Measurements from ENCODE around the gene SETX.

The SETX gene

DNA sequence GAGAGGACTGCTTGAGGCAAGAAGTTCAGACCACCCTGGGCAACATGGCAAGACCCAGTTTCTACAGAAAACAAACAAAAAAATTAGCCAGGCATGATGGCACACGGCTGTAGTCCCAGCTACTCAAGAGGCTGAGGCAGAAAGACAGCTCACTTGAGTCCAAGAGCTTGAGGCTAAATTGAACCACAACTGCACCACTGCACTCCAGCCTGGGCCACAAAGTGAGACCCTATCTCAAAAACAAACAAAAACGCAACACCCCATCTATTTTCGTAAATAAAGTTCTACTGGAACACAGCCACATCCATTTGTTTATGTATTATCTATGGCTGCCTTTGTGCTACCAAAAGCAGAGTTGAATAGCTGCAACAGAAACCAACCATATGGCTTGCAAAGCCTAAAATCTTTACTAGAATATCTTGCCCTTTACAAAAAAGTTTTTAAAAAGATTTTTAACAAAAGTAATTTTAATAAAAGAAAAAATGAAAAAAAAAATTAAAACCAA lies 67.5 kb downstream of the SETX start:
- Histone ChIP-seq H3K4me3 (ENCODE audit: low read depth, low read length) (no peak overlapping the region), H3K27ac (ENCODE audit: extremely low read depth, low read depth, low read length) (no peak overlapping the region), H3K36me3 (ENCODE audit: control insufficient read depth in 2 of 2, insufficient read depth in 1 of 2, low read length in 2 of 2) (peaks cover 47 to 62% of the 10 kb centered on the region in 2 experiments), H3K4me1 (ENCODE audit: control insufficient read depth, insufficient read depth, low read length) (peaks cover 4% of the 10 kb centered on the region; the same call in 1 of the 2 replicates), H3K9me3 (ENCODE audit: control insufficient read depth, insufficient read depth, low read depth, low read length) (no peaks in the 10 kb centered on the region)
- ChIA-PET CTCF (interaction anchor here (1.6 to 2.9 kb wide), 2 partner anchors 18 to 28 kb away, joined by 3 to 13 read pairs; no protein-coding TSS in a partner anchor), POLR2A (interaction anchor here (1.0 kb wide), 1 partner anchor 15 kb away, joined by 3 read pairs; no protein-coding TSS in a partner anchor)
- no peak for TF ChIP-seq ZNF837 (tag by site-specific recombination; IDR thresholded peaks at IDR 0.05)

DNA sequence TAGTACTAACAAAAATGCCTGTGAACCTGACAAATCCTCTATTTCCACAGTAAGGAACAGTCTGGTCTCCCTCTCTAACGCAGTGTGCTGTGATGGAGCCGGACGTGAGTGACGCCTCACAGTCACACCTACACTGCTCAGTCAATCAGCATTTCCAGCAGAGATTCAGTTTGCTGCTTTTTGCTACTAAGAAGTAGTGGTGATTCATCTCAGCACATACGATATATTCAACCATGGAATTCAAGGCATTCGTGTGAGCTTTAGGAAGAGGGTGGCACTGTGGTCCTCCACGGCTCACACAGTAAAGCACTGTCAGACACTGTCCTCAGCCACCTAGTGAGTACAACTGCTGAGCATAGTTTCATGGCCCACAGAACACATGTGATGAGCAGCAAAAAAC lies 70.9 kb downstream of the SETX start:
- CTCF ChIA-PET = interaction anchor here (0.6 to 2.8 kb wide), 5 partner anchors 10 to 291 kb away, joined by 3 to 13 read pairs (median 4); no protein-coding TSS in a partner anchor
- POLR2A ChIA-PET = no interaction called here

DNA sequence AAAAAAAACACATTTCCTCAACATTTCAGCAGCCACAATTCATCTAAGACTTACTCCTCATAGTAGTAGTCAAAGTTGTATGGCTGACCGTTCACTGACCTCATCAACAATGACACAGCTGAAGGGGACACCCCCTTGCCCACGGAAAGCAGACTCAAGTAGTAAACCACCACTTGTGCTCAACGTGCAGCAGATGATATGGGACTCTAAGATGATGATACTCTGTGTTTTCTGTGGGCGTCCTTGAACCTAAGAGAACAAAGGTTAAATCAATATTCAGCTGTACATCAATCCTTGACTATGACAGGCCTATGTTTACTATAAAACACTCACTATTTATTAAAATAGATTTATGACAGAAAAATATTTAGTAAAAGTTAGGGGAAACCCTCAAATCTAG lies 71.6 kb downstream of the SETX start:
- POLR2A ChIA-PET = no interaction called here
- Histone ChIP-seq H3K36me3 (ENCODE audit: control insufficient read depth in 2 of 2, insufficient read depth in 1 of 2, low read length in 2 of 2) (peaks cover 63 to 90% of the 10 kb centered on the region in 2 experiments), H3K9me3 (ENCODE audit: control insufficient read depth, insufficient read depth, low read depth, low read length) (no peaks in the 10 kb centered on the region), H3K4me3 (ENCODE audit: low read depth, low read length) (no peak overlapping the region), H3K4me1 (ENCODE audit: control insufficient read depth, insufficient read depth, low read length) (no peaks in the 10 kb centered on the region), H3K27ac (ENCODE audit: extremely low read depth, low read depth, low read length) (no peak overlapping the region)
- CTCF ChIA-PET = interaction anchor here (1.1 to 2.8 kb wide), 2 partner anchors 14 to 31 kb away, joined by 4 to 13 read pairs; no protein-coding TSS in a partner anchor
- TF ChIP-seq, protein P1, sequence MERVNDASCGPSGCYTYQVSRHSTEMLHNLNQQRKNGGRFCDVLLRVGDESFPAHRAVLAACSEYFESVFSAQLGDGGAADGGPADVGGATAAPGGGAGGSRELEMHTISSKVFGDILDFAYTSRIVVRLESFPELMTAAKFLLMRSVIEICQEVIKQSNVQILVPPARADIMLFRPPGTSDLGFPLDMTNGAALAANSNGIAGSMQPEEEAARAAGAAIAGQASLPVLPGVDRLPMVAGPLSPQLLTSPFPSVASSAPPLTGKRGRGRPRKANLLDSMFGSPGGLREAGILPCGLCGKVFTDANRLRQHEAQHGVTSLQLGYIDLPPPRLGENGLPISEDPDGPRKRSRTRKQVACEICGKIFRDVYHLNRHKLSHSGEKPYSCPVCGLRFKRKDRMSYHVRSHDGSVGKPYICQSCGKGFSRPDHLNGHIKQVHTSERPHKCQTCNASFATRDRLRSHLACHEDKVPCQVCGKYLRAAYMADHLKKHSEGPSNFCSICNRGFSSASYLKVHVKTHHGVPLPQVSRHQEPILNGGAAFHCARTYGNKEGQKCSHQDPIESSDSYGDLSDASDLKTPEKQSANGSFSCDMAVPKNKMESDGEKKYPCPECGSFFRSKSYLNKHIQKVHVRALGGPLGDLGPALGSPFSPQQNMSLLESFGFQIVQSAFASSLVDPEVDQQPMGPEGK (tag by site-specific recombination; IDR thresholded peaks at IDR 0.05) = no peak
- TF ChIP-seq ZNF48 (tag by site-specific recombination; IDR thresholded peaks at IDR 0.05) (no peak), ZNF664 (tag by site-specific recombination; IDR thresholded peaks at IDR 0.05) (no peak), SP7 (tag by site-specific recombination; IDR thresholded peaks at IDR 0.05) (no peak), ZNF138 (tag by site-specific recombination; IDR thresholded peaks at IDR 0.05; ENCODE audit: borderline replicate concordance) (no peak)
- TF ChIP-seq, protein P2, sequence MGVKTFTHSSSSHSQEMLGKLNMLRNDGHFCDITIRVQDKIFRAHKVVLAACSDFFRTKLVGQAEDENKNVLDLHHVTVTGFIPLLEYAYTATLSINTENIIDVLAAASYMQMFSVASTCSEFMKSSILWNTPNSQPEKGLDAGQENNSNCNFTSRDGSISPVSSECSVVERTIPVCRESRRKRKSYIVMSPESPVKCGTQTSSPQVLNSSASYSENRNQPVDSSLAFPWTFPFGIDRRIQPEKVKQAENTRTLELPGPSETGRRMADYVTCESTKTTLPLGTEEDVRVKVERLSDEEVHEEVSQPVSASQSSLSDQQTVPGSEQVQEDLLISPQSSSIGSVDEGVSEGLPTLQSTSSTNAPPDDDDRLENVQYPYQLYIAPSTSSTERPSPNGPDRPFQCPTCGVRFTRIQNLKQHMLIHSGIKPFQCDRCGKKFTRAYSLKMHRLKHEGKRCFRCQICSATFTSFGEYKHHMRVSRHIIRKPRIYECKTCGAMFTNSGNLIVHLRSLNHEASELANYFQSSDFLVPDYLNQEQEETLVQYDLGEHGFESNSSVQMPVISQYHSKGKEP (tag by site-specific recombination; IDR thresholded peaks at IDR 0.05) = no peak

More for the DNA sequence above, 70.9 kb downstream of the SETX start:
- Histone ChIP-seq H3K9me3 (ENCODE audit: control insufficient read depth, insufficient read depth, low read depth, low read length) (no peaks in the 10 kb centered on the region), H3K36me3 (ENCODE audit: control insufficient read depth in 2 of 2, insufficient read depth in 1 of 2, low read length in 2 of 2) (peaks cover 63 to 90% of the 10 kb centered on the region in 2 experiments), H3K27ac (ENCODE audit: extremely low read depth, low read depth, low read length) (no peak overlapping the region), H3K4me1 (ENCODE audit: control insufficient read depth, insufficient read depth, low read length) (peaks cover under 1% of the 10 kb centered on the region; the same call in 1 of the 2 replicates), H3K4me3 (ENCODE audit: low read depth, low read length) (no peak overlapping the region)
- TF ChIP-seq ZNF335 (tag by site-specific recombination; conservative IDR thresholded peaks at IDR 0.05) = no peak
- TF ChIP-seq ZNF544 (tag by site-specific recombination; IDR thresholded peaks at IDR 0.05) = no peak
- no peak for TF ChIP-seq ZNF292 (tag by site-specific recombination; IDR thresholded peaks at IDR 0.05; ENCODE audit: borderline replicate concordance, low read depth)
- TF ChIP-seq, protein P1 (tag by site-specific recombination; IDR thresholded peaks at IDR 0.05) = no peak
- no peak for TF ChIP-seq ZNF626 (tag by site-specific recombination; IDR thresholded peaks at IDR 0.05)
- TF ChIP-seq ZNF658 (tag by site-specific recombination; IDR thresholded peaks at IDR 0.05) = no peak
- no peak for TF ChIP-seq ZNF366 (tag by site-specific recombination; conservative IDR thresholded peaks at IDR 0.05)
- TF ChIP-seq ZNF843 (tag by site-specific recombination; IDR thresholded peaks at IDR 0.05) = no peak
- no peak for TF ChIP-seq ZFP37 (tag by site-specific recombination; IDR thresholded peaks at IDR 0.05)
- no peak for TF ChIP-seq ZNF19 (tag by site-specific recombination; IDR thresholded peaks at IDR 0.05; ENCODE audit: low read depth)
- TF ChIP-seq ZNF274 (IDR thresholded peaks at IDR 0.05; ENCODE audit: low read length) = no peak
- TF ChIP-seq ZNF274 (tag by site-specific recombination; IDR thresholded peaks at IDR 0.05; ENCODE audit: borderline replicate concordance) = no peak
- TF ChIP-seq TCF7L2 (IDR thresholded peaks at IDR 0.05; ENCODE audit: borderline replicate concordance, low read depth, low read length) = no peak
- TF ChIP-seq, protein P3, sequence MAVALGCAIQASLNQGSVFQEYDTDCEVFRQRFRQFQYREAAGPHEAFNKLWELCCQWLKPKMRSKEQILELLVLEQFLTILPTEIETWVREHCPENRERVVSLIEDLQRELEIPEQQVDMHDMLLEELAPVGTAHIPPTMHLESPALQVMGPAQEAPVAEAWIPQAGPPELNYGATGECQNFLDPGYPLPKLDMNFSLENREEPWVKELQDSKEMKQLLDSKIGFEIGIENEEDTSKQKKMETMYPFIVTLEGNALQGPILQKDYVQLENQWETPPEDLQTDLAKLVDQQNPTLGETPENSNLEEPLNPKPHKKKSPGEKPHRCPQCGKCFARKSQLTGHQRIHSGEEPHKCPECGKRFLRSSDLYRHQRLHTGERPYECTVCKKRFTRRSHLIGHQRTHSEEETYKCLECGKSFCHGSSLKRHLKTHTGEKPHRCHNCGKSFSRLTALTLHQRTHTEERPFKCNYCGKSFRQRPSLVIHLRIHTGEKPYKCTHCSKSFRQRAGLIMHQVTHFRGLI (tag by site-specific recombination; IDR thresholded peaks at IDR 0.05) = no peak
- TF ChIP-seq, protein P4, sequence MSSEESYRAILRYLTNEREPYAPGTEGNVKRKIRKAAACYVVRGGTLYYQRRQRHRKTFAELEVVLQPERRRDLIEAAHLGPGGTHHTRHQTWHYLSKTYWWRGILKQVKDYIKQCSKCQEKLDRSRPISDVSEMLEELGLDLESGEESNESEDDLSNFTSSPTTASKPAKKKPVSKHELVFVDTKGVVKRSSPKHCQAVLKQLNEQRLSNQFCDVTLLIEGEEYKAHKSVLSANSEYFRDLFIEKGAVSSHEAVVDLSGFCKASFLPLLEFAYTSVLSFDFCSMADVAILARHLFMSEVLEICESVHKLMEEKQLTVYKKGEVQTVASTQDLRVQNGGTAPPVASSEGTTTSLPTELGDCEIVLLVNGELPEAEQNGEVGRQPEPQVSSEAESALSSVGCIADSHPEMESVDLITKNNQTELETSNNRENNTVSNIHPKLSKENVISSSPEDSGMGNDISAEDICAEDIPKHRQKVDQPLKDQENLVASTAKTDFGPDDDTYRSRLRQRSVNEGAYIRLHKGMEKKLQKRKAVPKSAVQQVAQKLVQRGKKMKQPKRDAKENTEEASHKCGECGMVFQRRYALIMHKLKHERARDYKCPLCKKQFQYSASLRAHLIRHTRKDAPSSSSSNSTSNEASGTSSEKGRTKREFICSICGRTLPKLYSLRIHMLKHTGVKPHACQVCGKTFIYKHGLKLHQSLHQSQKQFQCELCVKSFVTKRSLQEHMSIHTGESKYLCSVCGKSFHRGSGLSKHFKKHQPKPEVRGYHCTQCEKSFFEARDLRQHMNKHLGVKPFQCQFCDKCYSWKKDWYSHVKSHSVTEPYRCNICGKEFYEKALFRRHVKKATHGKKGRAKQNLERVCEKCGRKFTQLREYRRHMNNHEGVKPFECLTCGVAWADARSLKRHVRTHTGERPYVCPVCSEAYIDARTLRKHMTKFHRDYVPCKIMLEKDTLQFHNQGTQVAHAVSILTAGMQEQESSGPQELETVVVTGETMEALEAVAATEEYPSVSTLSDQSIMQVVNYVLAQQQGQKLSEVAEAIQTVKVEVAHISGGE (tag by site-specific recombination; conservative IDR thresholded peaks at IDR 0.05; ENCODE audit: low read depth) = no peak
- TF ChIP-seq EGR2 (tag by site-specific recombination; IDR thresholded peaks at IDR 0.05; ENCODE audit: low read depth) = no peak
- TF ChIP-seq ZNF521 (tag by site-specific recombination; IDR thresholded peaks at IDR 0.05) = no peak
- no peak for TF ChIP-seq ZNF660 (tag by site-specific recombination; IDR thresholded peaks at IDR 0.05)

Measured in HEK293 (cell line).